SK-N-MC (cell line): ENCODE data around the gene ENHO.

Experiments
- EZH2 ChIP-seq: fragments of 200-600 bp; sonication (generic); IDR thresholded peaks from one replicate; pipeline ENCODE4 v1.6.1; 2017; ENCODE audit warnings: antibody characterized with exemption
- POLR2AphosphoS5 ChIP-seq: IDR thresholded peaks from 2 replicates; pipeline ENCODE4 v1.6.1; 2012; ENCODE audit warnings: mild to moderate bottlenecking, low read depth, low read length, borderline replicate concordance

DNA sequence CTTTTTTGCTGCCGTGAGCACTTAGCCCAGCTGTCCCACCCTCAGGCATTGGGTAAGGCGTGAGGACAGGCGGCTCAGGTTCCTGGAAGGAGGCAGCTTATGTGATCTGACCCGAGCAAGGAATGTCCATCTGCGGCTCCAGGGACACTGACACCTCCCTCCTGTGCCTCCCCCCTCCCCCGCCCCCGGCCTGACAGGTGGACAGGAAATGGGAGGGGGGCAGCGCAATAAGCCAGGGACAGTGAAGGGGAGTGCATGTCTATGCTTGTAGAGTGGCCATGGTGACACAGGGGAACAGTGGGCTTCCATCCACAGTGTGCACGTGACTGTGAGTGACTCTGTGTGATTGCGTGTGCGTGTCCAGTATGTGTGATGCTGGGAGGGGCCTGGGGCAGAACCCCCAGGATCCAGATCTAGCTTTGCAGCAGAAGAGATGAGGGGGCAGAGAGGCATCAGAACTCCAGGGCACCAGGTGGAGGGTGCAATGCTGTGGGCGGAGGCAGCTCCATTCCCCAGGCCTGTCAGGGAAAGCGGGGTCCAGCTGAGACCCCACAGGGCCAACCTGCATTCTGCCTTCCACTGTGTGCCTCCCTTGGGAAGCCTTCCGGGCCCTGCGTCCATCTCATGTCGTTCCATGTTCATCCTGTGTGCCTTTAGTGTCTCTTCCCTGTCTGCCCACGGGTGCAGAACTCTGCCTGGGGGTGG, 36.3 kb upstream of the ENHO start:
- TF ChIP-seq EZH2 (no peak), POLR2AphosphoS5 (no peak)
